Common myeloid progenitor, CD34-positive (primary cell): ENCODE measurements around the gene GFRA1.

Experiments
- CTCF ChIA-PET: fragments of 350-600 bp; sonication (Branson Sonifier 250); formaldehyde crosslinking; loops from one replicate; lab custom pipeline; 2021; ENCODE audit warnings: antibody characterized with exemption; lab: Charles Lee
- POLR2A ChIA-PET: fragments of 350-600 bp; sonication (Branson Sonifier 250); formaldehyde crosslinking; loops from one replicate; lab custom pipeline; 2021; ENCODE audit warnings: antibody characterized with exemption; lab: Charles Lee
- DNase-seq, 3 donors: peaks; one replicate each; pipeline versions ENCODE4 v3.0.0 to v3.0.0-alpha.2; 2013
- H3K27ac ChIP-seq, 2 experiments: 1 replicate in 1 of 2; 2 replicates in 1 of 2; pipeline ENCODE4 v1.7.0; 2013; ENCODE audit warnings: inconsistent platforms in 2 of 2, low read length in 2 of 2, mild to moderate bottlenecking in 2 of 2, low read depth in 1 of 2, moderate library complexity in 1 of 2; ENCODE audit not compliant: severe bottlenecking in 2 of 2, insufficient read depth in 1 of 2, poor library complexity in 1 of 2
- H3K27me3 ChIP-seq, 5 experiments: replicated peaks in 2 of 5; 1 replicate in 3 of 5; 2 replicates in 2 of 5; pipeline versions ENCODE4 v1.6.1 to v1.7.0; 2013; ENCODE audit warnings: low read length in 4 of 5, mild to moderate bottlenecking in 2 of 5, moderate library complexity in 2 of 5, inconsistent platforms in 1 of 5; ENCODE audit not compliant: insufficient read depth in 5 of 5, control insufficient read depth in 4 of 5
- H3K36me3 ChIP-seq, 4 experiments: 1 replicate in 2 of 4; 2 replicates in 2 of 4; pipeline versions ENCODE4 v1.6.1 to v1.7.0; 2013; ENCODE audit warnings: low read length in 3 of 4, control low read depth in 1 of 4, mild to moderate bottlenecking in 1 of 4; ENCODE audit not compliant: control insufficient read depth in 4 of 4, insufficient read depth in 4 of 4
- H3K4me1 ChIP-seq, 4 experiments: 1 replicate in 3 of 4; 2 replicates in 1 of 4; pipeline versions ENCODE4 v1.6.1 to v1.7.1; 2013; ENCODE audit warnings: low read length in 3 of 4, mild to moderate bottlenecking in 3 of 4, control low read depth in 1 of 4, inconsistent platforms in 1 of 4, moderate library complexity in 1 of 4; ENCODE audit not compliant: control insufficient read depth in 4 of 4, insufficient read depth in 4 of 4; ENCODE audit errors: control extremely low read depth in 1 of 4
- H3K4me3 ChIP-seq, 7 experiments: 1 replicate in 4 of 7; 2 replicates in 3 of 7; pipeline versions ENCODE4 v1.5.1 to v1.7.0; 2013; ENCODE audit warnings: mild to moderate bottlenecking in 7 of 7, low read length in 6 of 7, moderate library complexity in 6 of 7, inconsistent platforms in 2 of 7, low read depth in 2 of 7, control low read depth in 1 of 7; ENCODE audit not compliant: insufficient read depth in 4 of 7, control insufficient read depth in 1 of 7; ENCODE audit errors: extremely low read depth in 1 of 7
- H3K9me3 ChIP-seq, 5 experiments: 1 replicate in 4 of 5; 2 replicates in 1 of 5; pipeline versions ENCODE4 v1.6.1 to v1.7.1; 2013; ENCODE audit warnings: low read length in 4 of 5, mild to moderate bottlenecking in 2 of 5, inconsistent platforms in 1 of 5, low read depth in 1 of 5, moderate library complexity in 1 of 5; ENCODE audit not compliant: control insufficient read depth in 4 of 5, insufficient read depth in 2 of 5; ENCODE audit errors: control extremely low read depth in 1 of 5
- WGBS: methylation state at CpG from one replicate; pipeline ENCODE4 v1.1.5; 2013; ENCODE audit not compliant: insufficient coverage; 5-methylcytosine and 5-hydroxymethylcytosine counted together

Gene GFRA1

GRCh38 chr10:116133634-116134033, 139.4 kb downstream of the GFRA1 start:
- Histone ChIP-seq H3K4me3 (no peak overlapping the region), H3K4me1 (no peaks in the 10 kb centered on the region), H3K27me3 (peaks cover 0 to 17% (median 0%) of the 10 kb centered on the region in 5 experiments), H3K9me3 (peaks cover 0 to 4% (median 0%) of the 10 kb centered on the region in 5 experiments), H3K27ac (no peak overlapping the region), H3K36me3 (no peaks in the 10 kb centered on the region)
- DNase-seq = no peak
- ChIA-PET POLR2A (interaction anchor here (0.5 kb wide), 1 partner anchor 97 kb away, joined by 3 read pairs; no protein-coding TSS in a partner anchor), CTCF (no interaction called here)
- WGBS = 86% methylated on average over 5 of the region's 7 CpGs

GRCh38 chr10:116132780-116133399, 140.1 kb downstream of the GFRA1 start:
- peaks cover 0 to 17% (median 0%) of the 10 kb centered on the region in 5 experiments for H3K27me3 ChIP-seq
- no peak for DNase-seq
- WGBS = 63% methylated on average over 11 of the region's 13 CpGs
- H3K36me3 ChIP-seq = no peaks in the 10 kb centered on the region
- no peak overlapping the region for H3K27ac ChIP-seq
- H3K4me3 ChIP-seq = no peak overlapping the region
- no peaks in the 10 kb centered on the region for H3K4me1 ChIP-seq
- POLR2A ChIA-PET = no interaction called here
- H3K9me3 ChIP-seq = peaks cover 0 to 4% (median 0%) of the 10 kb centered on the region in 5 experiments
- CTCF ChIA-PET = no interaction called here

GRCh38 chr10:116130006-116130405, 143.0 kb downstream of the GFRA1 start:
- no peak overlapping the region for H3K27ac ChIP-seq
- H3K36me3 ChIP-seq = no peaks in the 10 kb centered on the region
- H3K9me3 ChIP-seq = peaks cover 0 to 4% (median 0%) of the 10 kb centered on the region in 5 experiments
- DNase-seq = no peak
- no CpG with 5 or more reads among the region's 1 CpG for WGBS
- peaks cover 0 to 22% (median 0%) of the 10 kb centered on the region in 5 experiments for H3K27me3 ChIP-seq
- POLR2A ChIA-PET = no interaction called here
- H3K4me3 ChIP-seq = no peak overlapping the region
- CTCF ChIA-PET = interaction anchor here (1.4 kb wide), 1 partner anchor 9 kb away, joined by 7 read pairs; no protein-coding TSS in a partner anchor
- no peaks in the 10 kb centered on the region for H3K4me1 ChIP-seq

GRCh38 chr10:116126954-116127695, 145.9 kb downstream of the GFRA1 start:
- ChIA-PET POLR2A (no interaction called here), CTCF (no interaction called here)
- Histone ChIP-seq H3K4me3 (no peak overlapping the region), H3K27ac (no peak overlapping the region), H3K4me1 (no peaks in the 10 kb centered on the region), H3K36me3 (no peaks in the 10 kb centered on the region), H3K27me3 (peaks cover 0 to 12% (median 0%) of the 10 kb centered on the region in 5 experiments), H3K9me3 (peaks cover 0 to 4% (median 0%) of the 10 kb centered on the region in 5 experiments)
- over 99% methylated on average over 7 of the region's 10 CpGs for WGBS
- DNase-seq = no peak

GRCh38 chr10:116126239-116126638, 146.8 kb downstream of the GFRA1 start:
- no peak overlapping the region for H3K27ac ChIP-seq
- H3K4me1 ChIP-seq = no peaks in the 10 kb centered on the region
- peaks cover 0 to 4% (median 0%) of the 10 kb centered on the region in 5 experiments for H3K9me3 ChIP-seq
- H3K27me3 ChIP-seq = peaks cover 0 to 6% (median 0%) of the 10 kb centered on the region in 5 experiments
- H3K4me3 ChIP-seq = no peak overlapping the region
- no peak for DNase-seq
- H3K36me3 ChIP-seq = no peaks in the 10 kb centered on the region
- ChIA-PET POLR2A (no interaction called here), CTCF (no interaction called here)
- 100% methylated on average over 3 of the region's 3 CpGs for WGBS

GRCh38 chr10:116125180-116125579, 147.8 kb downstream of the GFRA1 start:
- CTCF ChIA-PET = no interaction called here
- peaks cover 0 to 2% (median 0%) of the 10 kb centered on the region in 5 experiments for H3K9me3 ChIP-seq
- WGBS = 94% methylated on average over 18 of the region's 19 CpGs
- no peaks in the 10 kb centered on the region for H3K36me3 ChIP-seq
- H3K4me3 ChIP-seq = no peak overlapping the region
- no peak overlapping the region for H3K27ac ChIP-seq
- peaks cover 0 to 6% (median 0%) of the 10 kb centered on the region in 5 experiments for H3K27me3 ChIP-seq
- POLR2A ChIA-PET = no interaction called here
- DNase-seq = no peak
- H3K4me1 ChIP-seq = no peaks in the 10 kb centered on the region

GRCh38 chr10:116124777-116125176, 148.2 kb downstream of the GFRA1 start:
- ChIA-PET POLR2A (no interaction called here), CTCF (no interaction called here)
- no peak for DNase-seq
- Histone ChIP-seq H3K27me3 (peaks cover 0 to 6% (median 0%) of the 10 kb centered on the region in 5 experiments), H3K4me3 (no peak overlapping the region), H3K9me3 (peaks cover 0 to 2% (median 0%) of the 10 kb centered on the region in 5 experiments), H3K36me3 (no peaks in the 10 kb centered on the region), H3K4me1 (no peaks in the 10 kb centered on the region), H3K27ac (no peak overlapping the region)
- WGBS = 28% methylated on average over 2 of the region's 4 CpGs
